ENCODE data around the gene PRDX3. TPM values are rescaled to one million over a fixed set of nuclear protein-coding genes. Genes with fewer than 3 reads are reported as not detected.

Gene PRDX3
- total and polyA plus RNA-seq, 7 experiments from 2014 or later: 11.7 to 120 (median 36.7) TPM

DNA sequence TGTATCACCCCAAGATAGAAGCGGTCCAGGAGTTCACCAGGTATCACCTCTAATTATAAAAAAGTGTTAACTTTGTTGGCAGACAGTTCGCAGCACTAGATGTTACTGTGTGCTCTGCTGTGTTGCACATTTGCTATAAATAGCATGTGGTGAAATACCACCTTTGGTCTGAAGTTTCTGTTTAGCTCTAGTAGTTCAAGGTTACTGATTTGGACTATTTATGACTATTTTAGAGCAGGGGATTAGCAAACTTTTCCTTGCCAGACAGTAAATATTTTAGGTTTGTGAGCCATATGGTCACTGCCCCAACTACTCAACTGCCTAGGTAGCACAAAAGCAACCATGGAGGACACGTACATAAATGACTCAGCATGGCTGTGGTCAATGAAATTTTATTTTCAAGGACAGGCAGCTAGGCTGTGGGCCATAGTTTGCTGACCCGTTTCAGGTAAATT lies 58.2 kb downstream of the PRDX3 start:
- no peaks in the 10 kb centered on the region for H3K9me3 Mint-ChIP-seq
- no peaks in the 10 kb centered on the region for H3K9me3 ChIP-seq (ENCODE audit: control insufficient read depth in 2 of 3, low read length in 3 of 3)
- H3K36me3 Mint-ChIP-seq: peaks cover 0 to 26% (median 17%) of the 10 kb centered on the region in 5 donors
- intact Hi-C loops (cut with micrococcal nuclease): no loop called here
- ChIA-PET CTCF (no interaction called here), POLR2A (no interaction called here)
- no peak overlapping the region for H3K27ac ChIP-seq (ENCODE audit: low read depth, low read length)
- H3K4me3 ChIP-seq (ENCODE audit: low read length): no peak overlapping the region
- DNase-seq (no peak), ATAC-seq (peak; percentile 84)
- no peak overlapping the region for H3K4me3 Mint-ChIP-seq
- H3K4me1 Mint-ChIP-seq: peaks cover 0 to 15% (median 0%) of the 10 kb centered on the region in 7 donors
- peaks cover 0 to 11% of the 10 kb centered on the region in 2 donors for H3K4me1 ChIP-seq (ENCODE audit: control insufficient read depth in 2 of 2, insufficient read depth in 2 of 2, low read length in 2 of 2)
- H3K27me3 ChIP-seq (ENCODE audit: control insufficient read depth in 2 of 2, insufficient read depth in 2 of 2, low read length in 2 of 2): no peaks in the 10 kb centered on the region
- H3K36me3 ChIP-seq (ENCODE audit: control insufficient read depth in 2 of 3, insufficient read depth in 3 of 3, low read length in 3 of 3): peaks cover 0 to 38% (median 0%) of the 10 kb centered on the region in 3 experiments
- peak overlapping the region in 1 of 9 donors; percentile 29 for H3K27ac Mint-ChIP-seq
- H3K27me3 Mint-ChIP-seq: no peaks in the 10 kb centered on the region

DNA sequence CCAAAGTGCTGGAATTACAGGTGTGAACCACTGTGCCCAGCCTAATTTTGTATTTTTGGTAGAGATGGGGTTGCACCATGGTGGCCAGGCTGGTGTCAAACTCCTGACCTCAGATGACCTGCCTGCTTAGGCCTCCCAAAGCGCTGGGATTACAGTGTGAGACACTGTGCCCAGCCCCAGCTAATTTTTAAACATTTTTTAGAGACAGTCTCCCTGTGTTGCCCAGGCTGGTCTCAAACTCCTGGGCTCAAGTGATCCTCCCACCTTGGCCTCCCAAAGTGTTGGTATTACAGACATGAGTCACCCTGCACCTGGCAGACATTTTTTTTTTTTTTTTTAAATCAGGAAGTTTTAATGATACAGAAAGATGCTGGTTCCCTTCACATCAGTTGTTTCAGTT lies 59.2 kb downstream of the PRDX3 start:
- Mint-ChIP-seq H3K9me3 (no peaks in the 10 kb centered on the region), H3K27me3 (no peaks in the 10 kb centered on the region), H3K4me1 (peaks cover 0 to 15% (median 1%) of the 10 kb centered on the region in 7 donors), H3K36me3 (peaks cover 0 to 25% (median 17%) of the 10 kb centered on the region in 5 donors), H3K27ac (peak overlapping the region in 1 of 9 donors; percentile 18), H3K4me3 (no peak overlapping the region)
- Histone ChIP-seq H3K4me3 (ENCODE audit: low read length) (no peak overlapping the region), H3K27ac (ENCODE audit: low read depth, low read length) (no peak overlapping the region), H3K27me3 (ENCODE audit: control insufficient read depth in 2 of 2, insufficient read depth in 2 of 2, low read length in 2 of 2) (no peaks in the 10 kb centered on the region), H3K36me3 (ENCODE audit: control insufficient read depth in 2 of 3, insufficient read depth in 3 of 3, low read length in 3 of 3) (peaks cover 0 to 40% (median 0%) of the 10 kb centered on the region in 3 experiments), H3K9me3 (ENCODE audit: control insufficient read depth in 2 of 3, low read length in 3 of 3) (no peaks in the 10 kb centered on the region), H3K4me1 (ENCODE audit: control insufficient read depth in 2 of 2, insufficient read depth in 2 of 2, low read length in 2 of 2) (peaks cover 0 to 11% of the 10 kb centered on the region in 2 donors)
- no peak for ATAC-seq
- no peak for DNase-seq
- intact Hi-C loops (cut with micrococcal nuclease): no loop called here
- ChIA-PET POLR2A (interaction anchor here (0.6 kb wide), 1 partner anchor 37 kb away, joined by 8 read pairs; no protein-coding TSS in a partner anchor), CTCF (no interaction called here)

GRCh38 chr10:119118231-119118630 lies 60.4 kb downstream of the PRDX3 start:
- Histone ChIP-seq H3K9me3 (ENCODE audit: control insufficient read depth in 2 of 3, low read length in 3 of 3) (no peaks in the 10 kb centered on the region), H3K27me3 (ENCODE audit: control insufficient read depth in 2 of 2, insufficient read depth in 2 of 2, low read length in 2 of 2) (no peaks in the 10 kb centered on the region), H3K4me1 (ENCODE audit: control insufficient read depth in 2 of 2, insufficient read depth in 2 of 2, low read length in 2 of 2) (peaks cover 0 to 11% of the 10 kb centered on the region in 2 donors), H3K4me3 (ENCODE audit: low read length) (no peak overlapping the region), H3K27ac (ENCODE audit: low read depth, low read length) (no peak overlapping the region), H3K36me3 (ENCODE audit: control insufficient read depth in 2 of 3, insufficient read depth in 3 of 3, low read length in 3 of 3) (peaks cover 0 to 47% (median 0%) of the 10 kb centered on the region in 3 experiments)
- H3K9me3 Mint-ChIP-seq: no peaks in the 10 kb centered on the region
- CTCF ChIA-PET: no interaction called here
- POLR2A ChIA-PET: interaction anchor here (0.7 kb wide), 1 partner anchor 23 kb away, joined by 3 read pairs; no protein-coding TSS in a partner anchor
- peaks cover 3 to 25% (median 10%) of the 10 kb centered on the region in 7 donors for H3K4me1 Mint-ChIP-seq
- ATAC-seq (no peak), DNase-seq (no peak)
- H3K27ac Mint-ChIP-seq: no peak overlapping the region
- no peaks in the 10 kb centered on the region for H3K27me3 Mint-ChIP-seq
- intact Hi-C loops (cut with micrococcal nuclease): no loop called here
- no peak overlapping the region for H3K4me3 Mint-ChIP-seq
- H3K36me3 Mint-ChIP-seq: peaks cover 0 to 33% (median 25%) of the 10 kb centered on the region in 5 donors

Other genes with a start within 250 kb of the PRDX3 start
- gene NANOS1, start 149.1 kb downstream of the PRDX3 start, total RNA-seq: under 1 TPM in 4 of 5 experiments, not detected in 1; 0.10 to 0.45 (median 0.22) TPM
- not detected for gene NANOS1, start 149.1 kb downstream of the PRDX3 start, polyA plus RNA-seq
- gene EIF3A, start 98.0 kb downstream of the PRDX3 start, total RNA-seq: 100 to 1,000 TPM in 2 of 5 experiments, 10 to 100 TPM in 3; 87.8 to 137 (median 96.0) TPM
- 10 to 100 TPM; 40.5 to 60.8 TPM for gene EIF3A, start 98.0 kb downstream of the PRDX3 start, polyA plus RNA-seq
- gene DENND10, start 74.7 kb downstream of the PRDX3 start, total RNA-seq: 10 to 100 TPM; 22.1 to 41.7 (median 28.8) TPM
- 10 to 100 TPM; 26.3 to 29.1 TPM for gene DENND10, start 74.7 kb downstream of the PRDX3 start, polyA plus RNA-seq
- gene SFXN4, start 13.1 kb downstream of the PRDX3 start, total RNA-seq: 10 to 100 TPM; 11.8 to 28.1 (median 23.1) TPM
- gene SFXN4, start 13.1 kb downstream of the PRDX3 start, polyA plus RNA-seq: 10 to 100 TPM; 19.1 to 27.1 TPM
- gene GRK5, start 28.8 kb upstream of the PRDX3 start, total RNA-seq: 10 to 100 TPM; 20.3 to 45.2 (median 34.2) TPM
- gene GRK5, start 28.8 kb upstream of the PRDX3 start, polyA plus RNA-seq: 10 to 100 TPM; 16.4 to 30.3 TPM

All from naive thymus-derived CD4-positive, alpha-beta T cell (primary cell).